ENCODE measurements around the gene ZNF711. TPM values are rescaled to one million over a fixed set of nuclear protein-coding genes. Genes with fewer than 3 reads are reported as not detected.
"Not testable (repeated sequence)": the region's sequence is repeated elsewhere in the genome, so short reads cannot be mapped to it uniquely, and the experiment has no call there.

Gene ZNF711
- polyA plus RNA-seq, 1 donor from 2014 or later = 321 TPM

- peak overlapping the region; percentile 27 for H2AFZ ChIP-seq (ENCODE audit: low read depth, low read length)
- no peak overlapping the region for H3K4me2 ChIP-seq (ENCODE audit: low read length)
- TF ChIP-seq MXI1 (conservative IDR thresholded peaks at IDR 0.05; ENCODE audit: poor library complexity, severe bottlenecking) = peak; percentile 60
- TF ChIP-seq, protein P1, sequence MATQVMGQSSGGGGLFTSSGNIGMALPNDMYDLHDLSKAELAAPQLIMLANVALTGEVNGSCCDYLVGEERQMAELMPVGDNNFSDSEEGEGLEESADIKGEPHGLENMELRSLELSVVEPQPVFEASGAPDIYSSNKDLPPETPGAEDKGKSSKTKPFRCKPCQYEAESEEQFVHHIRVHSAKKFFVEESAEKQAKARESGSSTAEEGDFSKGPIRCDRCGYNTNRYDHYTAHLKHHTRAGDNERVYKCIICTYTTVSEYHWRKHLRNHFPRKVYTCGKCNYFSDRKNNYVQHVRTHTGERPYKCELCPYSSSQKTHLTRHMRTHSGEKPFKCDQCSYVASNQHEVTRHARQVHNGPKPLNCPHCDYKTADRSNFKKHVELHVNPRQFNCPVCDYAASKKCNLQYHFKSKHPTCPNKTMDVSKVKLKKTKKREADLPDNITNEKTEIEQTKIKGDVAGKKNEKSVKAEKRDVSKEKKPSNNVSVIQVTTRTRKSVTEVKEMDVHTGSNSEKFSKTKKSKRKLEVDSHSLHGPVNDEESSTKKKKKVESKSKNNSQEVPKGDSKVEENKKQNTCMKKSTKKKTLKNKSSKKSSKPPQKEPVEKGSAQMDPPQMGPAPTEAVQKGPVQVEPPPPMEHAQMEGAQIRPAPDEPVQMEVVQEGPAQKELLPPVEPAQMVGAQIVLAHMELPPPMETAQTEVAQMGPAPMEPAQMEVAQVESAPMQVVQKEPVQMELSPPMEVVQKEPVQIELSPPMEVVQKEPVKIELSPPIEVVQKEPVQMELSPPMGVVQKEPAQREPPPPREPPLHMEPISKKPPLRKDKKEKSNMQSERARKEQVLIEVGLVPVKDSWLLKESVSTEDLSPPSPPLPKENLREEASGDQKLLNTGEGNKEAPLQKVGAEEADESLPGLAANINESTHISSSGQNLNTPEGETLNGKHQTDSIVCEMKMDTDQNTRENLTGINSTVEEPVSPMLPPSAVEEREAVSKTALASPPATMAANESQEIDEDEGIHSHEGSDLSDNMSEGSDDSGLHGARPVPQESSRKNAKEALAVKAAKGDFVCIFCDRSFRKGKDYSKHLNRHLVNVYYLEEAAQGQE (IDR thresholded peaks at IDR 0.05; ENCODE audit: borderline replicate concordance) = peak; percentile 77
- peak; percentile 31 for TF ChIP-seq TAF1 (IDR thresholded peaks at IDR 0.05; ENCODE audit: low read depth)
- TF ChIP-seq EP300 (conservative IDR thresholded peaks at IDR 0.05; ENCODE audit: poor library complexity, severe bottlenecking) = no peak
- peak overlapping the region; percentile 79 for H3K4me3 ChIP-seq (ENCODE audit: low read length)
- H3K36me3 ChIP-seq (ENCODE audit: insufficient read depth, low read length) = no peaks in the 10 kb centered on the region
- H3K27me3 ChIP-seq (ENCODE audit: insufficient read depth, low read depth, low read length) = no peaks in the 10 kb centered on the region
- no peaks in the 10 kb centered on the region for H3K9me2 ChIP-seq (ENCODE audit: insufficient read depth, low read length)
- peaks cover 3% of the 10 kb centered on the region for H4K20me1 ChIP-seq (ENCODE audit: insufficient read depth)
- no peaks in the 10 kb centered on the region for H3K9me3 ChIP-seq (ENCODE audit: low read length)
- H3F3A ChIP-seq (ENCODE audit: insufficient read depth, low read length, poor library complexity, severe bottlenecking) = no peaks in the 10 kb centered on the region
- peak overlapping the region; percentile 94 for H3K27ac ChIP-seq (ENCODE audit: low read length)
- peaks cover 39% of the 10 kb centered on the region for H3K79me2 ChIP-seq (replicated peaks; ENCODE audit: insufficient read depth, low read length)
- H3K9ac ChIP-seq (ENCODE audit: low read length) = peak overlapping the region; percentile 96
Measured at GRCh38 chrX:85244450-85245211, 840 bp downstream of the ZNF711 start.

- H3K4me3 ChIP-seq (ENCODE audit: low read length); H3K36me3 ChIP-seq (ENCODE audit: insufficient read depth, low read length); H2AFZ ChIP-seq (ENCODE audit: low read depth, low read length); H3F3A ChIP-seq (ENCODE audit: insufficient read depth, low read length, poor library complexity, severe bottlenecking); H3K9me2 ChIP-seq (ENCODE audit: insufficient read depth, low read length); H4K20me1 ChIP-seq (ENCODE audit: insufficient read depth); H3K9ac ChIP-seq (ENCODE audit: low read length); H3K27me3 ChIP-seq (ENCODE audit: insufficient read depth, low read depth, low read length); H3K27ac ChIP-seq (ENCODE audit: low read length); H3K79me2 ChIP-seq (replicated peaks; ENCODE audit: insufficient read depth, low read length); H3K9me3 ChIP-seq (ENCODE audit: low read length); H3K4me2 ChIP-seq (ENCODE audit: low read length): not testable (repeated sequence)
Measured at GRCh38 chrX:85285286-85285685, 41.5 kb downstream of the ZNF711 start.

DNA sequence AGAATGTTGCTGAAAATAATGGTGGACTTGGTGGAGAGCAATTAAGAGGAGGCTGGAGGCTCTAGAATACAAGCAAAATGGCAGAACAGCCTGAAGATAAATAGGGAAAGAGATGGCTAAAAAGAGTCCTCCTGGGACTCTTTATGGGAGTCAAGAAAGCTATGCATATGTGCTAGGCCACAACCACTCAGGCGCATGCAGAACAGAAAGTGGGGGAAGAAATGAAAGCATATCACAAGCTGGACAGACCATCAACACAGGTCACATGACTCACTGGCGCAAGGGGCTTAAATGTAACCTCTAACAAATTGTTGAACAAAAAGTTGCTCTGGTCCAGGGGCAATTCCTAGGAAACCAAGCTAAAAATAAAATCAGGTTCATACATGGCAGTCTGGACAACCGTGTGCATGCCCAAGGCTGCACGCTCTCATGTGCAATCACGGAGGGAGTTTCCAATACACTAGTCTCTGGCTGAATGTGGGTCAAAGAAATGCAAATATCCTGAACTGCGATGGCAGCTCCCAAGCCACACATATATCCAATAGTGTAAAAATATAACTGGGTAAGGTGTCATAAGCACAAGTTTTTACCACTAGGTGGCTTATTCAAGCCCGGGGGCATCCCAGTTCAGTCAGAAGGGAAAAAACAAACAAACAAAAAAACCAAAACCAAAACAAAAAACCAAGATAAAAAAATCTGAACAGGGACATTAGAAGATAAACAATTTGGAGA lies 45.4 kb downstream of the ZNF711 start:
- no peak overlapping the region for H3K4me2 ChIP-seq (ENCODE audit: low read length)
- TF ChIP-seq, protein P2, sequence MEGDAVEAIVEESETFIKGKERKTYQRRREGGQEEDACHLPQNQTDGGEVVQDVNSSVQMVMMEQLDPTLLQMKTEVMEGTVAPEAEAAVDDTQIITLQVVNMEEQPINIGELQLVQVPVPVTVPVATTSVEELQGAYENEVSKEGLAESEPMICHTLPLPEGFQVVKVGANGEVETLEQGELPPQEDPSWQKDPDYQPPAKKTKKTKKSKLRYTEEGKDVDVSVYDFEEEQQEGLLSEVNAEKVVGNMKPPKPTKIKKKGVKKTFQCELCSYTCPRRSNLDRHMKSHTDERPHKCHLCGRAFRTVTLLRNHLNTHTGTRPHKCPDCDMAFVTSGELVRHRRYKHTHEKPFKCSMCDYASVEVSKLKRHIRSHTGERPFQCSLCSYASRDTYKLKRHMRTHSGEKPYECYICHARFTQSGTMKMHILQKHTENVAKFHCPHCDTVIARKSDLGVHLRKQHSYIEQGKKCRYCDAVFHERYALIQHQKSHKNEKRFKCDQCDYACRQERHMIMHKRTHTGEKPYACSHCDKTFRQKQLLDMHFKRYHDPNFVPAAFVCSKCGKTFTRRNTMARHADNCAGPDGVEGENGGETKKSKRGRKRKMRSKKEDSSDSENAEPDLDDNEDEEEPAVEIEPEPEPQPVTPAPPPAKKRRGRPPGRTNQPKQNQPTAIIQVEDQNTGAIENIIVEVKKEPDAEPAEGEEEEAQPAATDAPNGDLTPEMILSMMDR (IDR thresholded peaks at IDR 0.05; ENCODE audit: poor library complexity, severe bottlenecking) = no peak
- TF ChIP-seq EZH2 (IDR thresholded peaks at IDR 0.05; ENCODE audit: borderline replicate concordance, insufficient read depth, low read length, poor library complexity, severe bottlenecking) (no peak), SMC3 (conservative IDR thresholded peaks at IDR 0.05; ENCODE audit: poor library complexity) (no peak), POLR2AphosphoS5 (IDR thresholded peaks at IDR 0.05) (no peak), RAD21 (conservative IDR thresholded peaks at IDR 0.05) (no peak), MXI1 (conservative IDR thresholded peaks at IDR 0.05; ENCODE audit: poor library complexity, severe bottlenecking) (no peak), TAF1 (IDR thresholded peaks at IDR 0.05; ENCODE audit: low read depth) (no peak), EP300 (conservative IDR thresholded peaks at IDR 0.05; ENCODE audit: poor library complexity, severe bottlenecking) (no peak)
- TF ChIP-seq, protein P1 (IDR thresholded peaks at IDR 0.05; ENCODE audit: borderline replicate concordance) = no peak
- H3F3A ChIP-seq (ENCODE audit: insufficient read depth, low read length, poor library complexity, severe bottlenecking) = no peaks in the 10 kb centered on the region
- H2AFZ ChIP-seq (ENCODE audit: low read depth, low read length) = no peak overlapping the region
- no peak overlapping the region for H3K27ac ChIP-seq (ENCODE audit: low read length)
- H3K9ac ChIP-seq (ENCODE audit: low read length) = no peak overlapping the region
- H3K79me2 ChIP-seq (replicated peaks; ENCODE audit: insufficient read depth, low read length) = no peaks in the 10 kb centered on the region
- no peaks in the 10 kb centered on the region for H4K20me1 ChIP-seq (ENCODE audit: insufficient read depth)
- no peaks in the 10 kb centered on the region for H3K9me3 ChIP-seq (ENCODE audit: low read length)
- H3K27me3 ChIP-seq (ENCODE audit: insufficient read depth, low read depth, low read length) = no peaks in the 10 kb centered on the region
- no peaks in the 10 kb centered on the region for H3K36me3 ChIP-seq (ENCODE audit: insufficient read depth, low read length)
- no peak overlapping the region for H3K4me3 ChIP-seq (ENCODE audit: low read length)
- no peaks in the 10 kb centered on the region for H3K9me2 ChIP-seq (ENCODE audit: insufficient read depth, low read length)

Measured in neural cell (in vitro differentiated cells).